ENCODE data around the gene TMEM132A. TPM values are rescaled to one million over a fixed set of nuclear protein-coding genes. Genes with fewer than 3 reads are reported as not detected.
"Not testable (repeated sequence)": the region's sequence is repeated elsewhere in the genome, so short reads cannot be mapped to it uniquely, and the experiment has no call there.

The TMEM132A gene
- polyA plus RNA-seq, 1 experiment = 17.9 TPM

GRCh38 chr11:60970890-60971289, 46.6 kb downstream of the TMEM132A start:
- H3K36me3 ChIP-seq (ENCODE audit: control insufficient read depth, insufficient read depth, low read length) = no peaks in the 10 kb centered on the region
- ChIA-PET POLR2A (no interaction called here), CTCF (interaction anchor here (0.9 to 3.7 kb wide), 11 partner anchors 9 to 207 kb away, joined by 3 to 22 read pairs (median 5); no protein-coding TSS in a partner anchor)
- no peak for DNase-seq (ENCODE audit: low read depth)
- peaks cover 16% of the 10 kb centered on the region for H3K27me3 ChIP-seq (ENCODE audit: control insufficient read depth, insufficient read depth, low read length)
- TF ChIP-seq, protein P1, sequence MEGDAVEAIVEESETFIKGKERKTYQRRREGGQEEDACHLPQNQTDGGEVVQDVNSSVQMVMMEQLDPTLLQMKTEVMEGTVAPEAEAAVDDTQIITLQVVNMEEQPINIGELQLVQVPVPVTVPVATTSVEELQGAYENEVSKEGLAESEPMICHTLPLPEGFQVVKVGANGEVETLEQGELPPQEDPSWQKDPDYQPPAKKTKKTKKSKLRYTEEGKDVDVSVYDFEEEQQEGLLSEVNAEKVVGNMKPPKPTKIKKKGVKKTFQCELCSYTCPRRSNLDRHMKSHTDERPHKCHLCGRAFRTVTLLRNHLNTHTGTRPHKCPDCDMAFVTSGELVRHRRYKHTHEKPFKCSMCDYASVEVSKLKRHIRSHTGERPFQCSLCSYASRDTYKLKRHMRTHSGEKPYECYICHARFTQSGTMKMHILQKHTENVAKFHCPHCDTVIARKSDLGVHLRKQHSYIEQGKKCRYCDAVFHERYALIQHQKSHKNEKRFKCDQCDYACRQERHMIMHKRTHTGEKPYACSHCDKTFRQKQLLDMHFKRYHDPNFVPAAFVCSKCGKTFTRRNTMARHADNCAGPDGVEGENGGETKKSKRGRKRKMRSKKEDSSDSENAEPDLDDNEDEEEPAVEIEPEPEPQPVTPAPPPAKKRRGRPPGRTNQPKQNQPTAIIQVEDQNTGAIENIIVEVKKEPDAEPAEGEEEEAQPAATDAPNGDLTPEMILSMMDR (IDR thresholded peaks at IDR 0.05; ENCODE audit: insufficient read depth, low read depth, low read length) = no peak
- no peak overlapping the region for H3K4me3 ChIP-seq (ENCODE audit: low read depth, low read length)

GRCh38 chr11:60971520-60971919, 47.3 kb downstream of the TMEM132A start, which contains the start of gene CD6:
Gene CD6 (plus strand): TSS chr11:60971680. CDS start chr11:60971866, 186 bp downstream.
- no peak for DNase-seq (ENCODE audit: low read depth)
- H3K36me3 ChIP-seq (ENCODE audit: control insufficient read depth, insufficient read depth, low read length) = no peaks in the 10 kb centered on the region
- ChIA-PET CTCF (interaction anchor here (0.6 to 3.7 kb wide), 10 partner anchors 10 to 218 kb away, joined by 3 to 22 read pairs (median 4); no protein-coding TSS in a partner anchor), POLR2A (no interaction called here)
- TF ChIP-seq, protein P1 (IDR thresholded peaks at IDR 0.05; ENCODE audit: insufficient read depth, low read depth, low read length) = no peak
- peaks cover 17% of the 10 kb centered on the region for H3K27me3 ChIP-seq (ENCODE audit: control insufficient read depth, insufficient read depth, low read length)
- no peak within 1 kb of the TSS for H3K4me3 ChIP-seq (ENCODE audit: low read depth, low read length)

DNA sequence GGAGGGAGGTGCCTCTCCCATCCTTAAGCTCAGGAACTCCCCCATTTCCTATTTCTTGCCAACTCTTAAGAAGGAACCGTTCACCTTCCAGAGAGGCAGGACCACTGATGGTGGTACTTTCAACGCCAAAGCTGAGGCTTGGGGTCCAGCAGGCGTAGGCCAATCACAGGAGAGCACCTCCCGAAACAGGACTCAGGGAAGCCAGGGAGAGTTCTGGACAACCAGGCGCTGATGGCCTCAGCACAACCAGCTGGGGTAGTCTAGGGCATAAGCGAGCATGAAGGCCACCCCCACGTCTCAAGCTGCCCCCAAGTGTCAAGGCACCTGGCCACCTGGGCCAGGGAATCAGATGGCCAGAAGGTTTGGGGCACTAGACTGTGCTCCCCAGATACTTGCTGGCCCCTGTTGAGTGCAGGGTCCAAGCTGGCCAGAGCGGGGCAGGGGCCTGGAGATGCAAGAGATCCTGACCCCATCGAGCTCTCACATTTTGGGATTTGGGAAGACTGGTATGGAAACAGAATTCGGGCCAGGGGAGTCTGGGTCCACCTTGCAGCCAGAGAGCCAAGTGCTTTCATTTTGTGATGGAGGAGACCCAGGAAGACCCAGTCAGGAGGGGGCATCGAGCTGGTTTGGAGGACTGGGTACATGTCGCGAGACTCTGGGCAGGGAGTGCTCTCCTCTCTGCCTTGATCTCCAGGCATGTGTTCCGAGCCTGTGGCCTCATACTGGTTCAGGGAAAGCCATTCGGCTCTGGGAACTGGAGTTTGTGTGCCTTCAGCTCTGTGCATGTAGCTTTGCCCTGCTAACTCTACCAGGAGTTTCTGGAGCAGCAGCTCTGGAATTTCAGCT, 48.1 kb downstream of the TMEM132A start:
- CTCF ChIA-PET = interaction anchor here (0.6 to 2.0 kb wide), 4 partner anchors 9 to 217 kb away, joined by 3 to 9 read pairs (median 3); no protein-coding TSS in a partner anchor

GRCh38 chr11:60973699-60974098, 49.4 kb downstream of the TMEM132A start:
- POLR2A ChIA-PET = no interaction called here
- no peaks in the 10 kb centered on the region for H3K36me3 ChIP-seq (ENCODE audit: control insufficient read depth, insufficient read depth, low read length)
- CTCF ChIA-PET = no interaction called here
- TF ChIP-seq, protein P1 (IDR thresholded peaks at IDR 0.05; ENCODE audit: insufficient read depth, low read depth, low read length) = no peak
- peaks cover 15% of the 10 kb centered on the region for H3K27me3 ChIP-seq (ENCODE audit: control insufficient read depth, insufficient read depth, low read length)
- H3K4me3 ChIP-seq (ENCODE audit: low read depth, low read length) = no peak overlapping the region
- no peak for DNase-seq (ENCODE audit: low read depth)

More for the DNA sequence above, 48.1 kb downstream of the TMEM132A start:
- POLR2A ChIA-PET = no interaction called here
- Histone ChIP-seq H3K4me3 (ENCODE audit: low read depth, low read length) (no peak overlapping the region), H3K36me3 (ENCODE audit: control insufficient read depth, insufficient read depth, low read length) (no peaks in the 10 kb centered on the region), H3K27me3 (ENCODE audit: control insufficient read depth, insufficient read depth, low read length) (peaks cover 16% of the 10 kb centered on the region)
- TF ChIP-seq, protein P1 (IDR thresholded peaks at IDR 0.05; ENCODE audit: insufficient read depth, low read depth, low read length) = no peak
- no peak for DNase-seq (ENCODE audit: low read depth)

DNA sequence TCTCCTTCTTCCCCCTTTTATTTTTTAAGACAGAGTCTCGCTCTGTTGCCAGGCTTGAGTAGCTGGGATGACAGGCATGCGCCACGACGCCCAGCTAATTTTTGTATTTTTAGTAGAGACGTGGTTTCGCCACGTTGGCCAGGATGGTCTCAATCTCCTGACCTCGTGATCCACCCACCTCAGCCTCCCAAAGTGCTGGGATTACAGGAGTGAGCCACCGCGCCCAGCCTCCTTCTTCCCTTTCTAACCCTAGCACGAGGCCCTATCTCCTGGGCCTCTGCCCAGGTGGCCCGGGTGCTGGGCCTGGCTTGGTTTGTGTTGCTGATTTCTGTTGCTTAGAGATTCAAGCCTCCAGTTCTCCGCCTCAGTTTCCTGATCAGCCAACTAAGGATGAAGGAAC, 50.1 kb downstream of the TMEM132A start:
- H3K27me3 ChIP-seq (ENCODE audit: control insufficient read depth, insufficient read depth, low read length) = peaks cover 15% of the 10 kb centered on the region
- DNase-seq (ENCODE audit: low read depth); H3K36me3 ChIP-seq (ENCODE audit: control insufficient read depth, insufficient read depth, low read length); POLR2A ChIA-PET; H3K4me3 ChIP-seq (ENCODE audit: low read depth, low read length): not testable (repeated sequence)
- CTCF ChIA-PET = interaction anchor here (1.0 kb wide), 1 partner anchor 213 kb away, joined by 3 read pairs; no protein-coding TSS in a partner anchor
